ENCODE measurements around the gene SIRPB2. TPM values are rescaled to one million over a fixed set of nuclear protein-coding genes. Genes with fewer than 3 reads are reported as not detected.

Gene SIRPB2
- total RNA-seq, 4 donors from 2014 or later, result 0.94 to 6.2 (median 1.5) TPM

DNA sequence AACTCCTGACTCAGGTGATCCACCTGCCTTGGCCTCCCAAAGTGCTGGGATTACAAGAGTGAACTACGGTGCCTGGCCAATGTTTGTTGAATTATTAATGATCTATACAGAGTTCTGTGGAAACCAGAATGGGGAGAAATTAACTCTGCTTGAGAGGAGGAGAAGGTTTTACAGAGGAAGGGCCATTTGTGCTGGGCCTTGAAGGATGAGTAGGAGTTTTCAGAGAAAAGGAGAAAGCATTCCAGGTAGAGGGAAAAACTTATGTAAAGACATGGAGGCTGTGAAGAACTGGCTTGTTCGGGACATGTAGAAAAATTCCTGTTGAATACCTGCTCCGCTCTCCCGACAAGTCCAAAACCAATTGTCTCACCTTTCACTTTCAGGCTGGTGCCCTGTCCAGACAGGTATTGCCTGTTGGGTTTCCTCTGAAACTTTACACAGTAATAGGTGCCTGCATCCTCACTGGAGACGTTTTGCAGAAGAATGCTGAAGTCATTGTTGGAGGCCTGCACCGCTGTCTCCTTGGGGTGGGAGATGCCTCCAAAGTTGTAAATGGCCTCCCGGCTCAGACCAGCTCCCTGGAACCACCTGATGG is 13.2 kb downstream of the SIRPB2 start:
- H3K36me3 ChIP-seq, result no peaks in the 10 kb centered on the region

GRCh38 chr20:1474817-1475603 is 16.2 kb downstream of the SIRPB2 start:
- no peak for ATAC-seq
- Histone ChIP-seq H3K27me3 (no peaks in the 10 kb centered on the region), H3K4me1 (peaks cover 0 to 4% of the 10 kb centered on the region in 2 donors), H3K4me3 (no peak overlapping the region), H3K36me3 (no peaks in the 10 kb centered on the region), H3K27ac (no peak overlapping the region), H3K9me3 (no peaks in the 10 kb centered on the region)
- in situ Hi-C loops (cut with MboI; ENCODE audit: low sequenced_read_pairs in 4 of 4) (loop anchor here (25.0 kb wide), 2 partner anchors 338 to 363 kb away; partner anchors contain the start of gene PSMF1 (in 1 of the 4)), intact Hi-C loops (cut with DNase I; ENCODE audit: low total_unique reads) (no loop called here)
- TF ChIP-seq, protein P1, sequence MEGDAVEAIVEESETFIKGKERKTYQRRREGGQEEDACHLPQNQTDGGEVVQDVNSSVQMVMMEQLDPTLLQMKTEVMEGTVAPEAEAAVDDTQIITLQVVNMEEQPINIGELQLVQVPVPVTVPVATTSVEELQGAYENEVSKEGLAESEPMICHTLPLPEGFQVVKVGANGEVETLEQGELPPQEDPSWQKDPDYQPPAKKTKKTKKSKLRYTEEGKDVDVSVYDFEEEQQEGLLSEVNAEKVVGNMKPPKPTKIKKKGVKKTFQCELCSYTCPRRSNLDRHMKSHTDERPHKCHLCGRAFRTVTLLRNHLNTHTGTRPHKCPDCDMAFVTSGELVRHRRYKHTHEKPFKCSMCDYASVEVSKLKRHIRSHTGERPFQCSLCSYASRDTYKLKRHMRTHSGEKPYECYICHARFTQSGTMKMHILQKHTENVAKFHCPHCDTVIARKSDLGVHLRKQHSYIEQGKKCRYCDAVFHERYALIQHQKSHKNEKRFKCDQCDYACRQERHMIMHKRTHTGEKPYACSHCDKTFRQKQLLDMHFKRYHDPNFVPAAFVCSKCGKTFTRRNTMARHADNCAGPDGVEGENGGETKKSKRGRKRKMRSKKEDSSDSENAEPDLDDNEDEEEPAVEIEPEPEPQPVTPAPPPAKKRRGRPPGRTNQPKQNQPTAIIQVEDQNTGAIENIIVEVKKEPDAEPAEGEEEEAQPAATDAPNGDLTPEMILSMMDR (IDR thresholded peaks at IDR 0.05 in 4 of 5, conservative IDR thresholded peaks at IDR 0.05 in 1 of 5), result no peak
- no peak for TF ChIP-seq POLR2A (IDR thresholded peaks at IDR 0.05)
- no peak for DNase-seq

More for the DNA sequence above, 13.2 kb downstream of the SIRPB2 start:
- H3K4me3 ChIP-seq, result no peak overlapping the region
- in situ Hi-C loops (cut with MboI; ENCODE audit: low sequenced_read_pairs in 4 of 4), result no loop called here
- no peaks in the 10 kb centered on the region for H3K4me1 ChIP-seq
- H3K27ac ChIP-seq, result no peak overlapping the region
- ATAC-seq (no peak), DNase-seq (no peak)
- intact Hi-C loops (cut with DNase I; ENCODE audit: low total_unique reads), result no loop called here
- no peaks in the 10 kb centered on the region for H3K27me3 ChIP-seq
- H3K9me3 ChIP-seq, result no peaks in the 10 kb centered on the region
- no peak for TF ChIP-seq POLR2A (IDR thresholded peaks at IDR 0.05)
- TF ChIP-seq, protein P1 (IDR thresholded peaks at IDR 0.05 in 4 of 5, conservative IDR thresholded peaks at IDR 0.05 in 1 of 5), result no peak

GRCh38 chr20:1474325-1474724 is 16.9 kb downstream of the SIRPB2 start:
- H3K36me3 ChIP-seq, result no peaks in the 10 kb centered on the region
- no peak for TF ChIP-seq POLR2A (IDR thresholded peaks at IDR 0.05)
- TF ChIP-seq, protein P1 (IDR thresholded peaks at IDR 0.05 in 4 of 5, conservative IDR thresholded peaks at IDR 0.05 in 1 of 5), result no peak

DNA sequence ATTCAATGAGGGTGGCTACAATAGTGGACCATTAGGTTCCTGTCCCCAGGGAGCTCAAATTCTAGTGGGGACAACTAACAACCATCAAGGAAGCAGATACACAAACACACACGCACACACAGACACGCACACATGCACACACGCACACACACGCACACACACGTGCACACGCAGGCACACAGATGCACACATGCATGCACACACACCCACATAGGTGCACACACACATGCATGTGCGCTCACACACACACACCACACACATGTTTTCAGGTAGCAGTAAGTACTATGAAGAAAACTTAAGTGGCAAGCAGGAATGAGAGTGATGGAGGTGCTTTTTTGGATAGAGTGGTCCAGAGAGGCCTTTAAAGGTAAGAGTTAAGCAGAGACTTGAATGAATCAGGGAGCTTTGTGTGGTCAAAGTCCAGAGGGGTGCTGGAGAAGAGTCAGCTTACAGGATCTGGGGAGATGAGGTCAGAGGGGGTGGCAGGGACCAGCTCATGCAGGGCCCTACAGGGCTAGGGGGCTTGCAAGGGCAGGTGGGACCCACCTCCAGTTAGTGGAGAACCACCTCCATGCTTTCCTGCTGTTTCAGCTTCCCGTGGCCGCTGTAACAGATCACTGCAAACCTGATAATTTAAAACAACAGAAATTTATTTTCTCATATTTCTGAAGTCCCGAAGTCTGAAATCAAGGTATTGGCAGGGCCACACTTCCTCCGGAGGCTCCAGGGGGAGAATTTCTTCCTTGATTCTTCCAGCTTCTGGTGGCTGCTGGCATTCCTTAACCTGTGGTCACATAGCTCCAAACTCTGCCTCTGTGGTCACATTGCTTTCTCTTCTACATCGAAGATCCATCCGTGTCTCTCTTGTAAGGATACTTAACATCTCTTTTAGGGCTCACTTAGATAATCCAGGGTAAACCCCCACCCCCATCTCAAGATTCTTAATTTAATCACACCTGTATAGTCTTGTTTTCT is 17.7 kb downstream of the SIRPB2 start:
- intact Hi-C loops (cut with DNase I; ENCODE audit: low total_unique reads) (no loop called here), in situ Hi-C loops (cut with MboI; ENCODE audit: low sequenced_read_pairs in 4 of 4) (loop anchor here (25.0 kb wide), 2 partner anchors 336 to 361 kb away; partner anchors contain the start of gene PSMF1 (in 1 of the 4))
- DNase-seq (no peak), ATAC-seq (no peak)
- H3K36me3 ChIP-seq, result no peaks in the 10 kb centered on the region
- TF ChIP-seq, protein P1 (IDR thresholded peaks at IDR 0.05 in 4 of 5, conservative IDR thresholded peaks at IDR 0.05 in 1 of 5), result no peak
- no peak for TF ChIP-seq POLR2A (IDR thresholded peaks at IDR 0.05)
- H3K4me1 ChIP-seq, result peaks cover 0 to 6% of the 10 kb centered on the region in 2 donors
- H3K4me3 ChIP-seq, result no peak overlapping the region
- H3K27ac ChIP-seq, result no peak overlapping the region
- no peaks in the 10 kb centered on the region for H3K27me3 ChIP-seq
- H3K9me3 ChIP-seq, result no peaks in the 10 kb centered on the region

More at GRCh38 chr20:1474325-1474724, 16.9 kb downstream of the SIRPB2 start:
- intact Hi-C loops (cut with DNase I; ENCODE audit: low total_unique reads), result no loop called here
- no peak overlapping the region for H3K27ac ChIP-seq
- H3K9me3 ChIP-seq, result no peaks in the 10 kb centered on the region
- in situ Hi-C loops (cut with MboI; ENCODE audit: low sequenced_read_pairs in 4 of 4), result loop anchor here (25.0 kb wide), 2 partner anchors 337 to 362 kb away; partner anchors contain the start of gene PSMF1 (in 1 of the 4)
- no peaks in the 10 kb centered on the region for H3K27me3 ChIP-seq
- H3K4me1 ChIP-seq, result peaks cover 0 to 6% of the 10 kb centered on the region in 2 donors
- H3K4me3 ChIP-seq, result no peak overlapping the region
- DNase-seq (no peak), ATAC-seq (no peak)
